DOHH2 (cell line): ENCODE results near the gene SLC9A9.

ENCODE experiments used
- CTCF ChIP-seq: fragments of 200-600 bp; sonication (generic); IDR thresholded peaks from one replicate; pipeline ENCODE4 v1.5.1; 2014; ENCODE audit warnings: antibody characterized with exemption, mild to moderate bottlenecking, low read depth, low read length; ENCODE audit not compliant: poor library complexity, severe bottlenecking
- EZH2phosphoT487 ChIP-seq: fragments of 200-600 bp; sonication (generic); IDR thresholded peaks from 2 replicates; pipeline ENCODE4 v1.6.1; 2017; ENCODE audit warnings: borderline replicate concordance, mild to moderate bottlenecking, antibody characterized with exemption, low read length, moderate library complexity, mixed read lengths

GRCh38 chr3:143573610-143574303, 274.5 kb downstream of the SLC9A9 start:
- TF ChIP-seq CTCF (no peak), EZH2phosphoT487 (no peak)
